CD4-positive, CD25-positive, alpha-beta regulatory T cell (primary cell): ENCODE measurements around the gene IFIT1. TPM values are rescaled to one million over a fixed set of nuclear protein-coding genes. Genes with fewer than 3 reads are reported as not detected.

Experiments used
- ATAC-seq, 2 donors: fragments of 150-1000 bp; cut with Tn5 transposase; one replicate each; pipeline ENCODE4 v1.10.0; 2021; ENCODE audit warnings: low read depth in 2 of 2, moderate number of reproducible peaks in 2 of 2, moderate library complexity in 1 of 2
- DNase-seq, 3 donors: peaks; one replicate each; pipeline versions ENCODE4 v3.0.0 to v3.0.0-alpha.2; 2012 to 2022; ENCODE audit warnings: mixed read lengths in 1 of 3
- H3K27ac ChIP-seq: one replicate; pipeline ENCODE4 v1.7.0; 2013; ENCODE audit warnings: mild to moderate bottlenecking, low read length; ENCODE audit not compliant: insufficient read depth, poor library complexity, severe bottlenecking
- H3K27me3 ChIP-seq: one replicate; pipeline ENCODE4 v1.7.0; 2013; ENCODE audit warnings: low read length; ENCODE audit not compliant: control insufficient read depth, insufficient read depth
- H3K36me3 ChIP-seq: one replicate; pipeline ENCODE4 v1.7.0; 2013; ENCODE audit warnings: mild to moderate bottlenecking, low read length, moderate library complexity; ENCODE audit not compliant: control insufficient read depth, insufficient read depth
- H3K4me1 ChIP-seq: 2 replicates; pipeline ENCODE4 v1.7.0; 2013; ENCODE audit warnings: mild to moderate bottlenecking, low read length; ENCODE audit not compliant: insufficient read depth, control insufficient read depth, poor library complexity, severe bottlenecking
- H3K4me3 ChIP-seq: one replicate; pipeline ENCODE4 v1.7.0; 2013; ENCODE audit warnings: low read depth, mild to moderate bottlenecking, low read length, moderate library complexity
- H3K9me3 ChIP-seq, 2 experiments: 1 replicate in 1 of 2; 2 replicates in 1 of 2; pipeline ENCODE4 v1.7.0; 2013; ENCODE audit warnings: low read length in 2 of 2, mild to moderate bottlenecking in 1 of 2, moderate library complexity in 1 of 2; ENCODE audit not compliant: control insufficient read depth in 2 of 2
- H3K27ac Mint-ChIP-seq, 3 donors: one replicate each; pipeline ENCODE4 v1.8.0; 2020 to 2022; ENCODE audit warnings: mild to moderate bottlenecking in 3 of 3, mixed read lengths in 3 of 3, moderate library complexity in 2 of 3
- H3K27me3 Mint-ChIP-seq: one replicate; pipeline ENCODE4 v1.8.0; 2022; ENCODE audit warnings: mild to moderate bottlenecking, mixed read lengths
- H3K36me3 Mint-ChIP-seq: one replicate; pipeline ENCODE4 v1.8.0; 2020; ENCODE audit warnings: mixed read lengths
- H3K4me1 Mint-ChIP-seq, 4 donors: one replicate each; pipeline ENCODE4 v1.8.0; 2020 to 2022; ENCODE audit warnings: mixed read lengths in 4 of 4, mild to moderate bottlenecking in 1 of 4
- H3K4me3 Mint-ChIP-seq, 4 donors: one replicate each; pipeline ENCODE4 v1.8.0; 2020 to 2022; ENCODE audit warnings: mild to moderate bottlenecking in 4 of 4, mixed read lengths in 4 of 4, moderate library complexity in 3 of 4
- H3K9me3 Mint-ChIP-seq, 7 donors: one replicate each; pipeline ENCODE4 v1.8.0; 2020 to 2022; ENCODE audit warnings: mixed read lengths in 7 of 7, mild to moderate bottlenecking in 3 of 7, moderate library complexity in 2 of 7
- polyA plus RNA-seq, 4 donors: library from polyadenylated mRNA; unstranded; fragments of 300-500 nt; fragmentation: Illumina TruSeq; gene quantifications; one replicate each; pipeline ENCODE4 v1.2.3, GENCODE V29; 2021
- total RNA-seq: library from RNA; stranded (reverse); gene quantifications from one replicate; pipeline ENCODE4 v1.2.3, GENCODE V29; 2022

IFIT1 gene
- total and polyA plus RNA-seq, 5 donors from 2014 or later: 5.5 to 15.9 (median 6.1) TPM

DNA sequence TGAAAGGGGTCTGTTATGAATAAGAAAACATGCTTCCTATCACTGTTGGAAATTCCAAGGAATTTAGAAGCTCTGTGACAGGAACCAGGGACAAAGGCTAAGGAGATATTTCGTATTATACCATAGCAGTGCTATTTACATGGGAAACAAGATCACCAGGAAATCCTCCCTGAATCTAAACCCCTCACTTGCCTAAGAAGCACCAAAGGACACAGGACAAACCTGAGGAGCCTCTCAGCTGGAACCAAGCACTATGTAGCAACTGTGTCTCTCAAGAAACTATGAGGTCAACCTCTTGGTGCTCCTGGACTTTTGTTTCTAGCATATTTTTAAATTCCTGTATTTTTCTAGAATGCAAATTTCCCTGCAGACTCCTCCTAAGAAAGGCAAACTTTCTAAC, 35.3 kb upstream of the IFIT1 start:
- DNase-seq: no peak
- Histone ChIP-seq H3K4me3 (no peak overlapping the region), H3K9me3 (no peaks in the 10 kb centered on the region), H3K27me3 (no peaks in the 10 kb centered on the region), H3K36me3 (no peaks in the 10 kb centered on the region), H3K4me1 (no peaks in the 10 kb centered on the region), H3K27ac (no peak overlapping the region)
- H3K9me3 Mint-ChIP-seq: peaks cover 0 to 3% (median 0%) of the 10 kb centered on the region in 7 donors
- no peak for ATAC-seq
- H3K4me3 Mint-ChIP-seq: no peak overlapping the region
- H3K36me3 Mint-ChIP-seq: no peaks in the 10 kb centered on the region
- H3K27me3 Mint-ChIP-seq: no peaks in the 10 kb centered on the region
- H3K27ac Mint-ChIP-seq: no peak overlapping the region
- peaks cover 0 to 3% (median under 1%) of the 10 kb centered on the region in 4 donors for H3K4me1 Mint-ChIP-seq

DNA sequence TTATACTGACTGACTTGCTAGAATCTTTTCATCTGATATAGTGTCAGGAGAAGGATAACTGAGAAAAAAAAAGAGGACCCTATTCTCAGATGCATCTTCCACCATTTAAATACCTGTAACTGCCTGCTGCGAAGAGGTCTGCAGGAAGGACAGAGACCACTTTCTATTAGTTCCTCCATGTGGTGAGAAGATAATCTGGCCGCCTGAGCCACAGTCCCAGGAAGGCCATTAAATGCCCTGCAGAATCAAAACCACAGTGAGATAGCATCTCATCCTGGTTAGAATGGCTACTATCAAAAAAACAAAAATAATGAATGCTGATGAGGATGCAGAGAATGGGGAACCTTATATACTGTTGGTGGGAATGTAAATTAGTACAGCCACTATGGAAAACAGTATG, 34.4 kb upstream of the IFIT1 start:
- Mint-ChIP-seq H3K9me3 (peaks cover 0 to 3% (median 0%) of the 10 kb centered on the region in 7 donors), H3K36me3 (no peaks in the 10 kb centered on the region), H3K4me1 (peaks cover 0 to 3% (median 1%) of the 10 kb centered on the region in 4 donors), H3K27me3 (no peaks in the 10 kb centered on the region), H3K27ac (no peak overlapping the region), H3K4me3 (no peak overlapping the region)
- Histone ChIP-seq H3K9me3 (no peaks in the 10 kb centered on the region), H3K27me3 (no peaks in the 10 kb centered on the region), H3K36me3 (no peaks in the 10 kb centered on the region), H3K4me3 (no peak overlapping the region), H3K4me1 (no peaks in the 10 kb centered on the region), H3K27ac (no peak overlapping the region)
- ATAC-seq: no peak
- no peak for DNase-seq

DNA sequence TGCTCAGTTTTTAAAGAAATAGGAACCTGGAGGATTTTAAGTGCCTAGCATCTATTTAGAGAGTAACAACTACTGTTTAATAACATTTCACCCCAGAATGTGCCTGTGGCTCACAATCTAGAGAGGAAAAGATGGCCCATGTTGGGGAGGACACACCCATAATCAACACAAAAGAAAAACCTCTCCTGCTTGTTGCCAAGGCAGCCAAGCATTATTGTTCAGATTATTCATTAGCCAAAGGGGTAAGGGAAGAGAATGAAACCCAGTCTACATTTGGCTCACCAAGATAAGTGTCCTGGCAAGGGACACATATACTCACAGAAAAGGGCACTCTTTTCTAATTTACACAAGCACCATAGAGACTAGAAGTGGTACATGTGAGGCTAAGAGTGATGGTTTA, 32.3 kb upstream of the IFIT1 start:
- Histone ChIP-seq H3K36me3 (no peaks in the 10 kb centered on the region), H3K4me3 (no peak overlapping the region), H3K9me3 (no peaks in the 10 kb centered on the region), H3K27ac (no peak overlapping the region), H3K4me1 (no peaks in the 10 kb centered on the region), H3K27me3 (no peaks in the 10 kb centered on the region)
- no peak overlapping the region for H3K4me3 Mint-ChIP-seq
- H3K36me3 Mint-ChIP-seq: no peaks in the 10 kb centered on the region
- DNase-seq (no peak), ATAC-seq (no peak)
- no peak overlapping the region for H3K27ac Mint-ChIP-seq
- H3K4me1 Mint-ChIP-seq: peaks cover 0 to 13% (median 5%) of the 10 kb centered on the region in 4 donors
- peaks cover 0 to 3% (median 0%) of the 10 kb centered on the region in 7 donors for H3K9me3 Mint-ChIP-seq
- no peaks in the 10 kb centered on the region for H3K27me3 Mint-ChIP-seq

DNA sequence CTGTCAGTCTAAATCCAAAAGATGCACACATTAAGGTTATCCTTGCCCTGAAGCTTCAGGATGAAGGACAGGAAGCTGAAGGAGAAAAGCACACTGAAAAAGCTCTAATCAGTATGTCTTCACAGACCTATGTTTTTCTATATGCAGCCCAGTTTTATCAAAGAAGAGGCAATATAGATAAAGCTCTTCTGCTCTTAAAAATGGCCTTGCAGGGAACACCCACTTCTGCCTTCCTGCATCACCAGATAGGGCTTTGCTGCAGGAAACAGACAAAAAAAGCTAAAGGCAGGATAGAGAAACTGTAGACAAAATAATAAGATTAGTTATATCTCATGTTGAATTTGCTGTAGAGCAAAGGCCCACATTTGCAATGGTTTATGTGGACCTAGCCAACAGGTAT, 29.5 kb upstream of the IFIT1 start:
- H3K27me3 Mint-ChIP-seq: no peaks in the 10 kb centered on the region
- no peak for DNase-seq
- no peak for ATAC-seq
- no peak overlapping the region for H3K4me3 Mint-ChIP-seq
- no peaks in the 10 kb centered on the region for H3K27me3 ChIP-seq
- no peaks in the 10 kb centered on the region for H3K36me3 ChIP-seq
- H3K4me1 ChIP-seq: no peaks in the 10 kb centered on the region
- peaks cover 0 to 3% (median 0%) of the 10 kb centered on the region in 7 donors for H3K9me3 Mint-ChIP-seq
- no peaks in the 10 kb centered on the region for H3K36me3 Mint-ChIP-seq
- no peaks in the 10 kb centered on the region for H3K9me3 ChIP-seq
- H3K27ac ChIP-seq: no peak overlapping the region
- no peak overlapping the region for H3K4me3 ChIP-seq
- H3K27ac Mint-ChIP-seq: no peak overlapping the region
- peaks cover 4 to 16% (median 9%) of the 10 kb centered on the region in 4 donors for H3K4me1 Mint-ChIP-seq

DNA sequence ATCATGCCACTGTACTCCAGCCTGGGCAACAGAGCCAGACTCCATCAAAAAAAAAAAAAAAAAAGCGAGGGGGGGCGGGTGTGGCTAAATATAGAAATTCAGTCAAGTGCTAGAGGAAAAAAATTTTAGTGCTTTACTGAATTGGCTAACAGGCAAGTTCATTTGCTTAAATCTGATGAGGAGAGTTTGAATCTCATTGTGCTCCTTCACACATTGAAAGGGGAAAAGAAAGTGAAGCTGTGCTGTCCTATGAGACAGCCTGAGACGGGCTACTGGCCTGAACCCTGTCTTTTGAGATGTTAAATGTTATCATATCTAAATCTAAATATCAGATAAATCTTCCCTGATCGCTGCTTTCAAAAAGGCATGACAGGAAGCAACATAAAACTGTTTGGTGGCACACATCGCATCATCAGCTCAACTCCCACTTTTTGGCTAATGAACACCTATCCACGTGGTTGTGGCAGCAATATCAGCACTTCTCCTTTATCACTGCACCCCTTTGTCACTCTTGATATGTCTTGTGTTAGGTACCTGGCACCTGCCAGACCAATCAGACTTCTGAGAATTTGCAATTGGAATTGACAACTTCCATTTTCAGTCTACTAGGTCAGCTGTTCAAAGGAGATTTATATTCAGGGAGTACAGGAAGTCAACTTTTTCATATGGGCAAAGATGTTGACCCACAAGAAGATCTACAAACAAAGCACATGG, 28.5 kb upstream of the IFIT1 start:
- H3K27ac Mint-ChIP-seq: peak overlapping the region in 1 of 3 donors; percentile 10
- H3K36me3 ChIP-seq: no peaks in the 10 kb centered on the region

DNA sequence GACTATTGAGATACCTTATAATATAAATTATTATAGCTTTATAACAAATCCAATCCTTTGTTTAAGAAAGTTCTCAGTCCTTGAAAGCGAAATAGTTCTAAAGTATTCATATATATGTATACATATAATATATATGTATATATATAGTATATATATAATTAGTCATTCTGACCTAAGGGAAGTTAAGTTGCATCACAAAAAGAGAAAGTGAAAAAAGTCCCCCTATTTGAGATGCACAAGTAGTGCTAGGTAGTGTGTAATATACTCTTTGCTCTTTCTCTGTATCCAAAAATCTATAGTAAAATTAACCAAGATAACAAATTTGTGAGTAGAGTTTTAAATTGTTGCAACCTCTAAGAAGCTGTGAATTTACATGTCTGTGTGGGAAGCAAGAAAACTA, 27.9 kb upstream of the IFIT1 start:
- H3K27ac Mint-ChIP-seq: no peak overlapping the region
- no peaks in the 10 kb centered on the region for H3K27me3 Mint-ChIP-seq
- no peak overlapping the region for H3K4me3 Mint-ChIP-seq
- no peak overlapping the region for H3K27ac ChIP-seq
- peaks cover 4 to 18% (median 10%) of the 10 kb centered on the region in 4 donors for H3K4me1 Mint-ChIP-seq
- DNase-seq (no peak), ATAC-seq (no peak)
- no peaks in the 10 kb centered on the region for H3K36me3 Mint-ChIP-seq
- H3K4me3 ChIP-seq: no peak overlapping the region
- H3K4me1 ChIP-seq: no peaks in the 10 kb centered on the region
- no peaks in the 10 kb centered on the region for H3K27me3 ChIP-seq
- H3K9me3 ChIP-seq: no peaks in the 10 kb centered on the region
- peaks cover 0 to 3% (median 0%) of the 10 kb centered on the region in 7 donors for H3K9me3 Mint-ChIP-seq
- no peaks in the 10 kb centered on the region for H3K36me3 ChIP-seq

More for the DNA sequence above, 28.5 kb upstream of the IFIT1 start:
- DNase-seq (no peak), ATAC-seq (no peak)
- Histone ChIP-seq H3K9me3 (no peaks in the 10 kb centered on the region), H3K4me3 (no peak overlapping the region), H3K4me1 (no peaks in the 10 kb centered on the region), H3K27me3 (no peaks in the 10 kb centered on the region), H3K27ac (no peak overlapping the region)
- Mint-ChIP-seq H3K4me3 (no peak overlapping the region), H3K9me3 (peaks cover 0 to 3% (median 0%) of the 10 kb centered on the region in 7 donors), H3K4me1 (peaks cover 4 to 18% (median 9%) of the 10 kb centered on the region in 4 donors), H3K27me3 (no peaks in the 10 kb centered on the region), H3K36me3 (no peaks in the 10 kb centered on the region)

DNA sequence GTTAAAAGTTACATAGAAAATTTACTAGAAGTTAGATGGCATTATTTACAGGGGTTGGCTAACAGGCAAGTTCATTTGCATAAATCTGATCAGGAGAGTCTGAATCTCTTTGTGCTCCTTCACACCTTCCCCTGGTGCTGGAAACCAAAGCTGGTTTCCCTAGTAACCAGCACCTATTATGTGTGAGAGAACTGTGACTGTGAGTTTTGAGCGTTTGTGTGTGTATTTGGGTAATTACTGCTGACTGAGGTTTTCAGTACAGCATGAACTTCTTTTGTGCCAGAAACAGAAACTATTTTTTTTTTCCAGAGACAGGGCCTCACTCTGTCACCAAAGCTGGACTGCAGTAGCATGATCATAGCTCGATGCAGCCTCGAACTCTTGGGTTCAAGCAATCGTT, 24.9 kb upstream of the IFIT1 start:
- DNase-seq: peak in 1 of 3 donors; percentile 35
- no peak for ATAC-seq
- no peak overlapping the region for H3K4me3 Mint-ChIP-seq
- no peaks in the 10 kb centered on the region for H3K27me3 Mint-ChIP-seq
- H3K9me3 Mint-ChIP-seq: peaks cover 0 to 3% (median 0%) of the 10 kb centered on the region in 7 donors
- H3K27ac Mint-ChIP-seq: no peak overlapping the region
- Histone ChIP-seq H3K27ac (no peak overlapping the region), H3K36me3 (no peaks in the 10 kb centered on the region), H3K4me1 (no peaks in the 10 kb centered on the region), H3K4me3 (no peak overlapping the region), H3K9me3 (no peaks in the 10 kb centered on the region), H3K27me3 (no peaks in the 10 kb centered on the region)
- H3K36me3 Mint-ChIP-seq: no peaks in the 10 kb centered on the region
- H3K4me1 Mint-ChIP-seq: peaks cover 4 to 18% (median 9%) of the 10 kb centered on the region in 4 donors

DNA sequence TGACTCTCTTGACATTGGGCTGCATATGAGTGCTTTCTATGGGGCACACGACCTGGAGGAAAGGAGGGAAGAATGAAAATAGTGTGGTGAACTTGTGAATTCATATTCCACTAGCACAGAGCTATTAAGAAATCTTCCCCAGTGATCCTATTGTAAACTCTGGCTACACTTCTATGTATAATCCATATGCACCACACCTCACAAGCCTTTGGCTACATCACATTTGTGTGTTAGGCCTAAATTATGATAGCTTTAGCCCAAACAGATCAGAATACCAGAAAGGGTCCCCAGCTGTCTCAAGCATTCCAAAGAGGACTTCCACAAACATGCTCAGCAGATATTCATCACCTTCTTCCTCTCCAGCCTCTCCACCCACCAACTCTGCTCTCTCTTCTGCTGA, 24.3 kb upstream of the IFIT1 start:
- H3K27ac ChIP-seq: no peak overlapping the region
- H3K27ac Mint-ChIP-seq: peak overlapping the region in 1 of 3 donors; percentile 23
- peaks cover 0 to 3% (median 0%) of the 10 kb centered on the region in 7 donors for H3K9me3 Mint-ChIP-seq
- no peak overlapping the region for H3K4me3 Mint-ChIP-seq
- no peaks in the 10 kb centered on the region for H3K27me3 ChIP-seq
- no peaks in the 10 kb centered on the region for H3K27me3 Mint-ChIP-seq
- H3K9me3 ChIP-seq: no peaks in the 10 kb centered on the region
- ATAC-seq (no peak), DNase-seq (no peak)
- H3K4me1 Mint-ChIP-seq: peaks cover 4 to 14% (median 9%) of the 10 kb centered on the region in 4 donors
- H3K36me3 Mint-ChIP-seq: no peaks in the 10 kb centered on the region
- no peak overlapping the region for H3K4me3 ChIP-seq
- no peaks in the 10 kb centered on the region for H3K36me3 ChIP-seq
- H3K4me1 ChIP-seq: no peaks in the 10 kb centered on the region
